Hindlimb muscle (tissue), 1 donor: ENCODE measurements around the gene LSG1. TPM values are rescaled to one million over a fixed set of nuclear protein-coding genes. Genes with fewer than 3 reads are reported as not detected.

ENCODE experiments used
- DNase-seq: peaks from one replicate; pipeline ENCODE4 v3.0.0-alpha.2; 2013
- polyA plus RNA-seq: library from polyadenylated mRNA; unstranded; fragments of 120-200 nt; gene quantifications from one replicate; pipeline ENCODE4 v1.2.1, GENCODE V29; 2013; ENCODE audit not compliant: insufficient read length

The LSG1 gene
- 24.5 TPM for polyA plus RNA-seq

DNA sequence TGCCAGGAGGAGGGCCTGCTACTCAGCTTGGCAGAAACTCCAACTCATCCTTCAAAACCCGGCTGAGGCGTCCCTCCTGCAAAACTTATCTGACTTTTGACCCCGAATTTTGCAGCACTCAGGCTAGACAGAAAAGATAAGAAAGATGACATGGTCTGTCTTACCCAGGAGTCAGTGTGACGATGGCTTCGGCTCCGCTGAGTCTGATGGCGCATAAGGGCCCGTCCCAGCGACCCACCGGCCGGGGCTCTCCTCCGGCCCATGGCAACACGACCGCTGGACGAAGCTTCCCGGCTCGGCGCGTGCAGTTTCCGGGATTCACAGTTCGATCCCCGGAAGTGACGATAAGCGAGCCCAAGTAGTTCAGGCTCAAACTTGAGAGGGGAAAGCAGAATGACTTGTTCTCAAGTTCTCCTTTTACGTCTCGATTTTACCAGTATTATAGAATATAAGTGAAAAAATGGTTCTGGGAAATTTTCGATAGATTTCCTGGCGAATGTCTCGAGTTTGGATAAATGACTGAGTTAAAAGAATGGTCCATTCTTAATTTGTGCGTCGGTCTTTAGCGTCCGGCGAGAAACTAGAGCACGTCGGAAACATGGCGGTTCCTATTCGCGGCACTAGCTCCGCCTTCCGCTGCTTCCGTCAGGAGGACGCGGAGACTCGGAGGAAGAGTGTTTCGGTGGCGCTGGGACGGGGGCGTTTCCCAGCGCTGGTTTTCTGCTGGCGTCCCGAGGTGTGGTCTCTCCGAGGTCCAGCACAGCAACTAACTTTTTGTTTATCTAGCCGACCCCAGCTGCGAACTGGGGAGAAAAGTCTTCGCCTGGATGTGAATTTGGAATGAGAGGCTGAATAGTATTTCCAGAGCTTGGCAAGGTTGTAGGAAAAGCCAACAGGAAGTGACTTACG, at the start of gene LSG1:
LSG1 (minus strand) TSS at position 292 of the 909 bp plus-strand sequence; CDS start at position 263, 29 bp downstream.
- DNase-seq = peak; percentile 96

DNA sequence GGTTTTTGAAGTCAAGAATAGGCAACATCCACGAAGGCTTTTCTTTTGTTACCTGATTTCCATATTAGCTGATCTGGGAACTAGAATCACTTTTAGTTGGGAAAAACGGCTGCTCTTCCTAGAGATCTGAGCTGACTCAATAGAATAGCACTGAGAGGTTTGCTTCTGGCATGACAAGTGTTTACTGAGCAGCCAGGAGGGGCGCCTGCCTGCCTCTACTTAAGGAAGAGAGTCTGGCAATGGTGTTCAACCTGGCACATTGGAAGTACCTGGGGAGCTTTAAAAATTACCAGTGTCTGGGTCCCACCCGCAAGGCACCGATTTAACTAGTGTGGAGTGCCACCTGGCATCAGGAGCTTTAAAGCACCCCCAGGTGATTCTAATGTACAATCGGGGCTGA, 48.1 kb upstream of the LSG1 start:
- no peak for DNase-seq

DNA sequence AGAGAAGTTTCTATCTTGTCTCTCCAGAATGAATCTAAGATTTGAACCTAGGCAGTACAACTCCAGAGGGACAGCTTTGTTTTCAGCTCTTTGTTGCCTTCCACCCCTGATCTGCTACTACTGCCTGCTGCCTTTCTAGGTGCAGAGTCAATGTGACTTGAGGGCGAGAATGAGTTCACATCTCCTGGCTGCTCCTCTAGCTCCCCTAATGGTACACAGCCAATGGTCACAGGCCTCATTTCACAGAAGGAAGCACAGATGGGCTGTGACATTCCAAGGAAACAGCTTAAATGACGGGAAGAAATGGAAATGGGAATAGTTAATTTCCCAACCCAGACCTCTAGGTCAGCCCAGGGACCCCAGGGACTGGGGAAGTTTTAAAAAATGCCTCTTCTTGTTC, 46.1 kb upstream of the LSG1 start:
- DNase-seq = no peak

DNA sequence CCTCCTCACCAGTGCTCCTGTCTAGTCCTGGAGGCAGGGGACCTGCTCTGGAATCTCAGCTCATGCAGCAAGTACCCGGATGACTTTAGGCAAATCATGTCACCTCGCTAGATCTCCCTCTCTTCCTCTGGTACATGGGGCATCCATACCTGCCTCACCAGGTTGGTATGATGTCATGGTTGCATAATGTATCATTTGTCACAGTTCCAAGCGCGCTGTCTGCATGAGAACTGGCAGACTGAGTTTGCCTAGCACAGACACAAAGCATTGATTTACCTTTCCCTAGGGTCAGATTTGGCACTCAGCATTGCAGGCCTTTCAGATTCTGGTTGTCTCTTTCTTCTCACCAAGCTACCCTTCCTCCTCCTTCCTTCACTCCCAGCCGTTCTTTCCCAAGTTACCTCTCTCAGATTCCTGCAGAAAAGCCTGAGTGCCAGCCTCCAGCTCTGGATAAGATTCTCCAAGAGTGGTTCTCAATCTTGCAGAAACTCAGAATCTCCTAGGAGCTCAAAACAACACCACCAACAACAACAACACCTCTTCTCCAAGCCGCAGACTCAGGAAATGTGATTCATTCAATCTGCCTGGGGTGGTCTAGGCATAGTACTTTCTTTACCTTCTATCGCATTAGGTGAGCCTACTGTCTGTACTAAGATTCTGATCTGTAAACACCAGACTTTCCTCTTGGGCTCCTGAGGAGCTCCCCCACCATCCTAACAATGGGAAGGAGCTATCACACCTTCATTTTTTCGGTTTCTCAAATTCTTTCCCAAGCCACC, 43.2 kb upstream of the LSG1 start:
- DNase-seq = no peak

DNA sequence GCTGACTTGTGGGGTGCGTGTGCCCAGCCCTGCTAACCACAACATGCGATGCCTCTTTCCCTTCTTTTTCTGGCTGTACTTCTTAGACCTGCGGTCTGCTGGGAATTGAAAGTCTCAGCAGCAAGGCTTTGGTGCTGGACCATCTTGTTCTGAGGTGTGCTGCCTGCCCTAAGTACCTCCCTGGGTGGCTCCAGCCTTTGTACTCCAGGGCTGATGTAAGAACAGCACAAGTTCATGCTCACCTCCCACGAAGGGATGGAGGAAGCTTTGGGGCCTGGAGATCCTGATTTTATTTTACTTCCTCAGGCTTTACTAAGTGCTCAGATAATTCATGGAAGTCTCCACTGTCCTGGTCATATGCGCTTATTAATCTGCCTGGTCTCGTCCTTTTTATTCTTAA, 42.6 kb upstream of the LSG1 start:
- no peak for DNase-seq

DNA sequence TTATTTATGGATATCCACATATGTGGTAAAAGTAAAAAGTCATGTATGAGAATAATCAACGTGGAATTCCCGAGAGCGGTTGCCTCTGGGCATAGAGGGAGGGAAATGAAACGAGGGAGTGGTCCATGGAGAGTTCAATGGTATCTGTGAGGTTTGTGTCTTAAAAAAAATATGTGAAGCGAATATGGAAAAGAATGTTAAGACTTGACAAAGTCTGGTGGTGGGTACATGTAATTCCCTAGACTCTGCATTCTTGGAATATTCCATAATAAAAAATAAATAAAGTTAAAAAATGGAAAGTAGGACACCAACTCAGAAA, 42.1 kb upstream of the LSG1 start:
- DNase-seq = no peak

DNA sequence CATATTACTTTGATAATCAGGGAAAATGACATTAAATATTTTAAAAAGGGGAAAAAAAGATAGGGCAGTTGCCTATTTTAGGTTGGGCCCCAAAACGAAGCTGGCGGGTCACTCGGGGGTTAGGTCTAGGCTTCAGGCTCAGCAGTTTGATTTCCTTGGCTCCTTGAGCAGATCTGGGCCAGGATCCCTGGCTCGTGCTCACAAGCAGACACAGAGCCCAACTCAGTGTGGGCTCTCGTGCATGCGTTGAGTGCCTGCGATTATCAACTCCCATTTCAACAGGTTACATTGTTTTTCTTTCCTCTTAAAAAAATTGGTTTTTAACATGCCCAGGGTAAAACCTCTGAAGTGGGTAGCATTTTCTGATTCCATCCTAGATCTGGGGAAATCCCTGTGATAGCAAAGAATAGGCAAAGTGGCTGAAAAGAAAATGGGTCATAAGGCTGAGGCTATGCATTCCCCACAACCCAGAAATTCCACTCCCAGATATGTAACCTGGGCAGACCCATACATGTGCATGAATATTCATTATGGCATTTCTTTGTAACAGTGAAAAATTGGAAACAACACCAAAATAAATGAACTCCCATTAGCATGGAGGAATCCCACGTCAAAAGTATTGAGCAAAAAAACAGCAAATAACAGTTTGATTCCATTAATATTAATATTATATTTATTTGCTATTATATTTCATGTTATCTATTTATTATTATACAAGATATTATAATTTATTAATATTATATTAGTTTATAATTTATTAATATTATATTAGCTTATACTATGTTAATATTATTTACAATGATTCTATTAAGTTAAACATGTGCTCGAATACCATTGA, 41.5 kb upstream of the LSG1 start:
- DNase-seq = no peak

DNA sequence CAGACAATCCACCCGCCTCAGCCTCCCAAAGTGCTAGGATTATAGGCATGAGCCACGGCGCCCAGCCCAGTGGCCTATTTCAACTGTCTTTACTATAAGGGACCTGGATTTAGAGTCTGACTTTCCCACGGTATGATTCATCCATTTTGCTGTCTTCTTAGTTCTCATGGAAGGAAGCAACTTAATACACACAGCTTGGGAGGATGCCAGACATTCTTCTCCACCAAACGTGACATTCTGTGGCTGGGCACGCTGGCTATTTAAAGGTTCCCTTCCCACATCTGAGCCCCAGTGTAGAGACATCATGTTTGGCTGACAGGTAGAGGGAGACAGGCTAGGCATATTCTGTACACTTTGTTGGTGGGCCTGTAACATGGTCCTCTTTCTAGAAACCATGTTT, 39.9 kb upstream of the LSG1 start:
- DNase-seq = no peak

DNA sequence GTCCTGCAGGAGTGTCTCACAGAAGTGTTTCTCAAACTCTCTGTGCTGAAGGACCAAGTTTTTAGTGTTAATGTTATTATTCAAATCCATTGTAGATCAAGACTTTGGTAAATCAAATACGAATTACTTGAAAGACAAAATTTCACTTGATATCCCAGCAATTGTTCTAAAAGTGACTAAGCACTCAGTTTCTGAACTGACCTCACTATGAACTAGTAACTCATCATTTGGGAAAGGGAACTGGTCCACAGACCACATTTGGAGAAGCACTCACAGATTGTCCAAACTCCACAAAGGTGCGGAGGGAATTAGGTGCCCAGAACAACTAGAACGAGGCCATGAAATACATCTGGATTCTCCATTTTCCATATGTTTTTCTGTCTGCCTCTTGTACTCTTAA, 39.3 kb upstream of the LSG1 start:
- no peak for DNase-seq

DNA sequence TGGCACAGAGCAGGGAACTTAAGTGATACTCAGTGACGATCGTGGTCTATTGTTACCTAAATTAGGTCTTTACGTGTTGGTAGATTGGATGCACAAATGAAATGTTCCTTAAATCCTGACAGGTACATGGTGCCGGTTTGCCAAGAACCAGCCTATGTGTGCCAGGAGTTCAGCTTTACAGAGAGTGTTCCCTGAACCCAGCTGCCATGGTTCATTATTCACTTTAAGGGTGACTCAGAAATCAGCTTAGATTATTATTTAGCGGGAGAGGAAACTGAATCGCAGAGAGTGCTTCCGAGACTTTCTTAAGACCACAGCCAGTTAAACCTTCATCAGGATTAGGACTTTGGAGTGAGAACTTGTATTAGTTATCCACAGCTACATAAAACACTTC, 35.2 kb upstream of the LSG1 start:
- no peak for DNase-seq

DNA sequence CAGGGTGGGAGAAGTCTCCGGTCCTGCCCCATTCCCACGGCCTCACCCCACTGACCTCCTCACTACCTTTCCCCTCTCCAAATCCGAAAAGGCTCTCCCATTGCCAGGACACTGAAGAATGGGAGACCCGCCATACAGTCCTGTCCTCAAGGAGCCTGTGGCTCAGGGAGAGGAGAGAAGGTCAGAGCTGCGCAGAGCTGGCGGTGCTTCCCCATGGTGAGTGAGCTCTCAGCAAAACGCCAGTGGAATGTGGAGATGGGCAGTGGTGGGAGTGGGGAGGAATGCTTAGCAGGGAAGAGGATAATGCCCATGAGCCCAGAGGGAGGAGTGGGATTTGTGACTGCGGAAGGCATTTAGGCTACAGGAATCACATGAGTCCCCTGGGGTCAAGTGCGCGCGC, 33.8 kb upstream of the LSG1 start:
- no peak for DNase-seq

DNA sequence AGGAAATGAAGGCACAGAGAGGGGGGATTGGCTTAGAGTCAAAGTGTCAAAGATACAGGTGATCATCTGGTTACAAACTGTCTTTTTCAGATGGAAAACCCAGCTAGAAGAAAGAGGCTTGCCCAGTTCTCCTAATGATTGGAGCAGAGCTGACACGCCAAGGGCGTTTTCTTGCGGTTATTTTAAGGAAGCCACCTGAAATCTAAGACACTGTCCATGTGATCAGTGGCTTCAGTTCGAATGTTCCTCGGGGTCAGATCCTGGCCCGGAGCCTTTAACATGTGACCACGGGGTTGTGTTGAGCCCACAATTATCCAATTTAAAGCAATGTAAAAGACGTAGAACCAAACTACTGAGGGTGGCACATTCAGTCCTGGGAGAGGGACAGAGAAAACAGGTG, 33.2 kb upstream of the LSG1 start:
- no peak for DNase-seq

DNA sequence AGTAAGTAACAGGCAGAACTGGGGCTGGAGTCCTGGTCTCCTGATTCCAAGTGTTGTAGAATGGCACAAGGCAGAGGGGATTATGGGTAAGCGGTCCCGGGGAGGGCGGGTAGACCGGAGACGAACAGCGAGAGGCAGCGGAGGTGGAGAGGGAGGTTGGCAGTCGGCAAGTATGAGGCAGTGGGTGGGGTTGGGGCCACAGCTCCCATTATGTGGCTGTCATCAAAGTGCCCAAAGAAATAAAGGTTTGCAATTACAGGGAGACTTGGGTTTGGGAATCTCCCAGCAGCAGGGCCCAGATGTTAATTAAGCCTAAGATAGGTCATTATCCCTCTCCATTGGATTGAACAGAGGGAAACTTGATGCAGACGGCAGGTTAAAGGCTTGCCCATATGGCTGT, 30.6 kb upstream of the LSG1 start:
- DNase-seq = no peak

DNA sequence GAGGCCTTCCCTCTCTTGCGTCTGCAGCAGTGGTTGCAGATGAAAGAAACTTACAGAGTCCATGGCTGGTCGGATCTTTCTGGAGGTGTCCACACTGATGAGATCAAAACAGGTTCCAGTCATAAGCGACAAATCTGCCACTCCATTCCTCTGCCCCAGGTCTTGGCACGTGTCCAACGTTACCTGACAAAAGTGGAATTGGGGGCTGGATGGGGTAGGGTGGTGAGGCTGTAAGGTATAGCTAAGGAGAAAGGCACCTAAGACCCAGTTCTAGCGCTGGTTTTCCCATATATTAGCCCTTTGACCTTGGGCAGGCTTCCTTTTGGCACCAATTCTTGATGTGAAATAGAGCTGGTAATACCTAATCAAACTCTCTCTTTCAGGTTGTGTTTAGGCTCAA, 24.7 kb upstream of the LSG1 start:
- DNase-seq = no peak

DNA sequence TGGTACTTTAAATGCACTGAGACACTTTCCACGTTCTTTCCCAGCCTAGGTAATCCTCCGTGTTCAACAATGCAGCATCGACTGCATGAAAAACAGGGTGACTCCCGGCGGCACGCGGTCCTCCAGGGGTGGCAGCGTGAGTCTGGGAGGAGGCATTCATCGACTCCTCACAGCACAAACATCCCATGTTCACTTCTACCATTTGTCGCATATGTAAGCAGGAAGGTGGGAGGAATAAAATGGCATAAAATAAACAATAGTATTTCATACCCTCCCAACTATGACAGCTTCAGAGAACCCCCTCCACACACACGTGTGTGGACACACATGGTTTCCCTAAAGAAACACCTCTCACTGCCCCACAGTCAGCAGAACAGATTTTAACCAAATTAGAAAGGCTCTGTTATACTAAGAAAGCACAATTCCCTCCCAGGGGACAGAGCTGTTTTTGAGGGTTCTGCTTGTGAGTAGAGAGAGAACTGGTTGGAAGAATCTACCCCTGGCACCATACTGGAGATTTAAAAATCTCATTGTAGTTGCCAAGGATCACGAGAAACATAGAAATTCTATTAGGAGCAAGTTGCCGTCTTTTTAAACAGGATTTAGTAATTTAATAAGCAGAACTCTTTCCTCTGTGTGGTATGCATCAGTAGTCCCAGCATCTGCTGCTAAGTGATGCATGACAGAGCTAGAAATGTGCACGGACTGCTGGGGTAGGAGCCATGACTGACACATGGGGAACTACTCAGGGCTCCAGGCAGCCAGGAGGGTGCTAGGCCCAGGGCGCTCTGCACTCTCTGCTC, 19.7 kb upstream of the LSG1 start:
- no peak for DNase-seq

DNA sequence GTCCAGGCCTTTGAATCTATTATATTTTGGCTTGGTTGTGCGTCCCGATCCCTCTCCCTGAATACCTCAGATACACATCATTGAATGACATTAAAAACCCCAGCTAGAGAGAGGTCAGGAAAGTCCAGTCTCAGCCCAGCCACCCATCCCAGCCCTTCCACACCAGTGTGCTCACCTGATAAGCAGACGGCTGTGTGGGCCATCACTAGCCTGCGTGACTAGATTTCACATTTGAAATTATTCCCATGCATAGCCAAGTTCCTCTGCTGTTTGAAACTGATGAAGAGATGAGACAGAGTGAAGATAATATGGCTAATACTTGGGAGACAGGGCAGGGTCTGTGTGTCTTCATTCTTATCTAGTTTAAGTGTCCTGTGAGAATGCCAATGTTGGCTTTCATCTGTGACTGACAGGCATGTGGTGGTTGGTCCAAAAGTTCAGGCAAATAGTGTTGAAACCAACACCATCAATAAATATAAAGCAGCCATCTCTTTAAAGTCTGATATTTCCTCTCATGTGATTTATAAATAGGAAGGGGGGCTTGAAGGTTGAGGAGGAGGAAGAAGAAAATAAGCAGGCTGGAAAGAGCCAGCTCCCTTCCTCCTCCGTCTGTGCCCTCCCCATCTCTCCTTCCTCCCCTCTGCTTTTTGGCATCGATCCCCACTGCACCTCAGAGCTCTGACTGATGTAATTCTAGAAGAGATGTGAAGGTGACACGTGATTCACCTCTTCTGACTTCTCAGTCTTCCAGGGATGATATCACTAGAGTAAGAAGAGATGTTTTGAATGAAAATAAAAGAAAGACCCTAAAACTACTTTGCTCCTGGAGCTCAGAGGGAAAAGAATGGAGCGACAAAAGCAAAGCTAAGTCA, 18.7 kb upstream of the LSG1 start:
- DNase-seq = no peak

DNA sequence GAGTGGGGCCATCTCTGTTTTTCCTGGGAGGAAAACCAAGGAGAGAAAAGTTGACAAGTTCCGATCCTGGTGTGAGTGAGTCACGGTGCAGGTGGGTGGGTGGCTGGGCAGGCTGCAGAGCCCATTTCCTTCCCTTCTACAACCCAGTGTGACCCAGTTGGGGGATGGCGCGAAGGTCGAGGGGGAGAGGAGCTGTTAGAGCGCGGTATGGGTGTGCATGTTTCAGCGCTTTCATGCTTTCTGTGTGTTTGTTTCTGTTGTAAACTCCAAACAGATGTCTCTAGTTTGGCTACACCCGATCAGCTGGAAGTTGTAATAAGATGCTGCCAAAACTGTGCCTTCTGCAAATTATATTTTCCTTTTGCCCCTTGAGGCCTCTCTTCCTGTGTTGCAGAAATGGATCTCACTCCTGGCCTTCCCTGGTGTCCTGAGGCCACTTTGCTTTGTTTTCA, 17.5 kb upstream of the LSG1 start:
- peak; percentile 54 for DNase-seq

DNA sequence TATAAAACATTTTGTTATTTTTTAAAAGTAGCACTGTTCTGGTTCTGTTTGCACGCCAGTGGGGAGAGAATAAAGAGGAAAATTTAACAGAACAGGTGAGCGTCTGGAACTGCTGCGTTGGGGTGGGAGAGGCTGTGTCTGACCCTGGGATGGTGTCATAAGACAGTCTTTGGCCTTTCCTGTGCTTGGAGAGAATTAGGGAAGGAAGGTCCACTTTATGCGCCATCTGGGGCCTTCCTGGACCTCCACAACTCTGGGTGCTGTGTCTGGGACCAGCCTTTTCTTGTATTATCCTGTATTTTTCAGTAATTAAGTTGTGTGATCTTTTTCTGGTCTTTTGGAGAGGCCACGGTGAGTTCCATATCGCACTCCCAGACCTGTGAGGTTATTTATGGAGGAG, 17.0 kb upstream of the LSG1 start:
- DNase-seq = no peak

DNA sequence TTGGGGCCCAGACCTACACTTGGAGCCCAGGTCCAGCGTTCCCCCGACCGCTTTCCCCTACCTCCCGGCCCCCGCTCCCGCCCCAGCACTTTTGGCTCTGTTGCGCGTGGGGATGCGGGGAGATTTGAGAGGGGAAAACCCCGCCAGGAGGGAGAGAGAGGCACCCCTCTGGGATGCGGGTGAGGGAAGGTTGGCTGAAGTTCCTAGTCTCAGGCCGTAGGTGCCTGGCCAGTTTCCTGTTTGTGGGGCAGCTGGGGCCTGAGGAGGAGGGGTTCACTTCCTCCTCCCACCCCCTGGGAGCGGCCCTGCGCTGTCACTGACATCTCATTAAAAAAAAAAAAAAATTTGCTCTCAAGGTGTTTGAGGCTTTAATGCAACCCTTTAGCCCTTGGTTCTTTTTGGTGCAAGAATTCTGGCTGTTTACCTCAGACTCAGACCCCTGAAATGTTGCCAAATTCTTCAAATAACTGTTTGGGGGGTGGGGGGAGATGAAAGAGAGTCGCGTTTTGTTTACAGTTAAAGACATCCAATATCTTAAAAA, 16.3 kb upstream of the LSG1 start:
- DNase-seq = no peak

DNA sequence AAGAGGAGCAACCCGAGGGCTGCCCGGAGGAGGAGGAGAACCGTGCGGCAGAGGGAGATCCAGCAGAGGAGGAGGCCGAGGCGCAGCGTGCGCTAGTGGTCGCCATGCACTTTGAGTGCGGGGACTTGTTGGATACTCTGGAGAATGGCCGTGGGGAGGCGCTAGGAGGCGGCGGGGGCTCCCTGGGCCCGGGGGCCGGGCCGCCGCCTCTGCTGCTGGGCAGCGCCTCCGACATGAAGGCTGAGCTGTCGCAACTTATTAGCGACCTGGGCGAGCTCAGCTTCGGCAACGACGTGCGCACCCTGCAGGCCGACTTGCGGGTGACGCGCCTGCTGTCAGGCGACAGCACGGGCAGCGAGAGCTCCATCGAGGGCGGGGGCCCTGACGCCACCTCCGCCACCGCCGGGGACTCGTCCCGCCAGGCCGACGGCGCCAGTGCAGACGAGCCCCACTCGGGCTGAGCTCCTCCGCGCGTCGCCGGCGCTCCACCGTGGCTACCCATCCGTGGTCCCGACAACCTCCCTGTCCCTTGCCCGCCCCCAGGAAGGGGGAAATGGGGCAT, 15.7 kb upstream of the LSG1 start:
- peak; percentile 61 for DNase-seq
